Endothelial cell of umbilical vein (primary cell): ENCODE measurements around the gene LCP1. TPM values are rescaled to one million over a fixed set of nuclear protein-coding genes. Genes with fewer than 3 reads are reported as not detected.

Experiments used
- BruUV-seq: library from RNA; stranded (reverse); fragments of 400-500 nt; replicated peaks from 2 replicates; lab custom pipeline; 2021; lab: Mats Ljungman, UMichigan
- CTCF ChIA-PET: fragments of 300-600, 350-600 bp; sonication (Branson Sonifier 250); formaldehyde crosslinking; loops from one replicate; lab custom pipeline; 2021; ENCODE audit warnings: antibody characterized with exemption, inconsistent platforms; lab: Charles Lee
- POLR2A ChIA-PET: fragments of 300-600, 350-600 bp; sonication (Branson Sonifier 250); formaldehyde crosslinking; loops from one replicate; lab custom pipeline; 2021; ENCODE audit warnings: antibody characterized with exemption, inconsistent platforms; lab: Charles Lee
- DNase-seq: peaks from one replicate; pipeline ENCODE4 v3.0.0-alpha.2; 2011; ENCODE audit warnings: low read depth, low spot score
- FAIRE-seq: peaks from 2 replicates; lab custom pipeline; 2011; peaks lifted over from hg19 to GRCh38; lab: Jason Lieb, UNC
- H2AFZ ChIP-seq: 2 replicates; pipeline ENCODE4 v1.6.0; 2012; ENCODE audit warnings: low read depth, low read length, control low read depth, inconsistent platforms
- H3K27ac ChIP-seq: 2 replicates; pipeline ENCODE4 v1.5.1; 2011; ENCODE audit warnings: low read depth, mild to moderate bottlenecking, control low read depth, low read length, moderate library complexity; ENCODE audit not compliant: insufficient read depth
- H3K27me3 ChIP-seq, 2 experiments: 2 replicates each; pipeline versions ENCODE4 v1.6.0 to v1.6.1; 2011; ENCODE audit warnings: low read length in 2 of 2, mixed read lengths in 1 of 2; ENCODE audit not compliant: control insufficient read depth in 2 of 2, insufficient read depth in 2 of 2
- H3K36me3 ChIP-seq, 2 experiments: 2 replicates in 1 of 2; 3 replicates in 1 of 2; pipeline ENCODE4 v1.5.1; 2011; ENCODE audit warnings: low read length in 2 of 2, mild to moderate bottlenecking in 1 of 2, moderate library complexity in 1 of 2; ENCODE audit not compliant: control insufficient read depth in 2 of 2, insufficient read depth in 2 of 2; ENCODE audit errors: extremely low read depth in 1 of 2
- H3K4me1 ChIP-seq: 3 replicates; pipeline ENCODE4 v1.5.1; 2011; ENCODE audit warnings: mild to moderate bottlenecking, low read length; ENCODE audit not compliant: control insufficient read depth, insufficient read depth; ENCODE audit errors: extremely low read depth
- H3K4me2 ChIP-seq: 2 replicates; pipeline ENCODE4 v1.6.1; 2011; ENCODE audit warnings: low read length, control low read depth, mixed read lengths; ENCODE audit not compliant: insufficient read depth
- H3K4me3 ChIP-seq, 3 experiments: fragments of 200-600 bp in 1 of 3; sonication (generic), shearing (Covaris generic) in 1 of 3; replicated peaks in 1 of 3; 2 replicates each; pipeline ENCODE4 v1.5.1; 2011 to 2016; ENCODE audit warnings: control low read depth in 3 of 3, low read length in 3 of 3, mild to moderate bottlenecking in 2 of 3, inconsistent platforms in 1 of 3, low read depth in 1 of 3, moderate library complexity in 1 of 3; ENCODE audit not compliant: insufficient read depth in 1 of 3
- H3K79me2 ChIP-seq: 2 replicates; pipeline ENCODE4 v1.6.0; 2012; ENCODE audit warnings: low read length, inconsistent platforms; ENCODE audit not compliant: control insufficient read depth, insufficient read depth
- H3K9ac ChIP-seq: replicated peaks from 2 replicates; pipeline ENCODE3; 2011; ENCODE audit warnings: low read length, control low read depth; ENCODE audit not compliant: insufficient read depth; ENCODE audit errors: extremely low read depth
- H3K9me1 ChIP-seq: replicated peaks from 3 replicates; pipeline ENCODE4 v1.6.0; 2011; ENCODE audit warnings: mild to moderate bottlenecking, low read length; ENCODE audit not compliant: control insufficient read depth, insufficient read depth; ENCODE audit errors: extremely low read depth
- H3K9me3 ChIP-seq: replicated peaks from 2 replicates; pipeline ENCODE4 v1.5.1; 2012; ENCODE audit warnings: low read length, inconsistent platforms; ENCODE audit not compliant: control insufficient read depth, insufficient read depth
- H4K20me1 ChIP-seq: replicated peaks from 2 replicates; pipeline ENCODE3; 2011; ENCODE audit warnings: mild to moderate bottlenecking, low read length; ENCODE audit not compliant: control insufficient read depth, insufficient read depth; ENCODE audit errors: extremely low read depth
- EZH2 ChIP-seq: IDR thresholded peaks from 2 replicates; pipeline ENCODE4 v1.6.1; 2012; ENCODE audit warnings: borderline replicate concordance, low read depth, mild to moderate bottlenecking, moderate library complexity, low read length, inconsistent platforms; ENCODE audit not compliant: severe bottlenecking
- FOS ChIP-seq: IDR thresholded peaks from 2 replicates; pipeline ENCODE4 v1.6.1; 2011; ENCODE audit warnings: mild to moderate bottlenecking, low read length, moderate library complexity, borderline replicate concordance; ENCODE audit not compliant: insufficient read depth
- GATA2 ChIP-seq: IDR thresholded peaks from 2 replicates; pipeline ENCODE4 v1.7.0; 2011; ENCODE audit warnings: low read depth, mild to moderate bottlenecking, moderate library complexity, mixed read lengths, low read length; ENCODE audit not compliant: insufficient read length, insufficient read depth
- JUN ChIP-seq: IDR thresholded peaks from 2 replicates; pipeline ENCODE4 v1.6.1; 2011; ENCODE audit warnings: borderline replicate concordance, low read depth; ENCODE audit not compliant: insufficient read length, insufficient read depth
- MAX ChIP-seq: IDR thresholded peaks from 2 replicates; pipeline ENCODE4 v1.6.1; 2011; ENCODE audit not compliant: insufficient read depth, insufficient read length
- MYC ChIP-seq: IDR thresholded peaks from one replicate; pipeline ENCODE4 v1.6.1; 2011; ENCODE audit warnings: mild to moderate bottlenecking, low read depth, low read length
- POLR2A ChIP-seq: IDR thresholded peaks from 2 replicates; pipeline ENCODE4 v1.6.1; 2012; ENCODE audit warnings: low read depth, mild to moderate bottlenecking, control low read depth, low read length
- POLR2AphosphoS5 ChIP-seq: IDR thresholded peaks from 2 replicates; pipeline ENCODE4 v1.6.1; 2012; ENCODE audit warnings: low read depth, mild to moderate bottlenecking, control low read depth, low read length, moderate library complexity; ENCODE audit not compliant: insufficient read depth
- dilution Hi-C: fragments of 300-500 bp; cut with MboI; formaldehyde crosslinking; loops from one replicate; pipeline ENCODE4 v1.15.0; 2019; ENCODE audit warnings: low sequenced_read_pairs; ENCODE audit not compliant: extremely low pct_ligation_motif_present
- intact Hi-C: fragments of 100-400 bp; cut with micrococcal nuclease; formaldehyde crosslinking; loops from one replicate; pipeline ENCODE4 v1.10.0; 2022
- polyA plus RNA-seq, 4 experiments: library from polyadenylated mRNA; depleted of rRNA in 3 of 4; stranded (reverse) in 3 of 4; unstranded in 1 of 4; fragments of >200 nt; gene quantifications; 2 replicates each; pipeline versions ENCODE4 v1.2.1 to v1.2.3, GENCODE V29; 2011 to 2012; ENCODE audit warnings: missing spikeins in 1 of 4
- total RNA-seq: library from RNA; stranded (reverse); gene quantifications from 2 replicates; pipeline ENCODE4 v1.2.3, GENCODE V29; 2021
- TF ChIP-seq, protein P1 (sequence below), 2 donors: IDR thresholded peaks; 1 replicate in 1 of 2; 2 replicates in 1 of 2; pipeline ENCODE4 v1.5.1; 2011; ENCODE audit warnings: low read length in 2 of 2, mild to moderate bottlenecking in 2 of 2, moderate library complexity in 2 of 2, control low read depth in 1 of 2, inconsistent platforms in 1 of 2, low read depth in 1 of 2; ENCODE audit not compliant: insufficient read depth in 1 of 2; ENCODE audit errors: extremely low read depth in 1 of 2

The LCP1 gene
- total and polyA plus RNA-seq, 2 donors (not counting 3 experiments of a cell fraction or from before 2014, with no cell fraction given): 0.18 to 0.38 TPM

GRCh38 chr13:46142776-46143175 lies 39.2 kb downstream of the LCP1 start:
- H3K9ac ChIP-seq: no peak overlapping the region
- intact Hi-C loops (no loop called here), dilution Hi-C loops (no loop called here)
- H3K4me3 ChIP-seq: no peak overlapping the region
- no peak for FAIRE-seq
- no peak for DNase-seq
- H3K4me2 ChIP-seq: no peak overlapping the region
- no peaks in the 10 kb centered on the region for H3K9me3 ChIP-seq
- H2AFZ ChIP-seq: no peak overlapping the region
- H3K27me3 ChIP-seq: peaks cover 19 to 23% of the 10 kb centered on the region in 2 experiments
- no TSS peak for BruUV-seq
- H3K27ac ChIP-seq: no peak overlapping the region
- H3K9me1 ChIP-seq: no peaks in the 10 kb centered on the region
- no peak for TF ChIP-seq MYC
- no peak for TF ChIP-seq EZH2
- no peaks in the 10 kb centered on the region for H3K4me1 ChIP-seq
- no peaks in the 10 kb centered on the region for H3K79me2 ChIP-seq
- H4K20me1 ChIP-seq: no peaks in the 10 kb centered on the region
- ChIA-PET POLR2A (no interaction called here), CTCF (interaction anchor here (0.5 to 4.7 kb wide), 5 partner anchors 12 to 335 kb away, joined by 4 to 16 read pairs (median 5); no protein-coding TSS in a partner anchor)
- H3K36me3 ChIP-seq: no peaks in the 10 kb centered on the region

- DNase-seq (no peak), FAIRE-seq (no peak)
- no peaks in the 10 kb centered on the region for H4K20me1 ChIP-seq
- H2AFZ ChIP-seq: no peak overlapping the region
- no peak overlapping the region for H3K9ac ChIP-seq
- ChIA-PET CTCF (interaction anchor here (0.8 to 5.6 kb wide), 4 partner anchors 10 to 181 kb away, joined by 3 to 26 read pairs (median 7); no protein-coding TSS in a partner anchor), POLR2A (no interaction called here)
- H3K27ac ChIP-seq: no peak overlapping the region
- intact Hi-C loops (no loop called here), dilution Hi-C loops (no loop called here)
- no peak overlapping the region for H3K4me3 ChIP-seq
- no peak for TF ChIP-seq MAX
- TF ChIP-seq POLR2A: no peak
- TF ChIP-seq, protein P1, sequence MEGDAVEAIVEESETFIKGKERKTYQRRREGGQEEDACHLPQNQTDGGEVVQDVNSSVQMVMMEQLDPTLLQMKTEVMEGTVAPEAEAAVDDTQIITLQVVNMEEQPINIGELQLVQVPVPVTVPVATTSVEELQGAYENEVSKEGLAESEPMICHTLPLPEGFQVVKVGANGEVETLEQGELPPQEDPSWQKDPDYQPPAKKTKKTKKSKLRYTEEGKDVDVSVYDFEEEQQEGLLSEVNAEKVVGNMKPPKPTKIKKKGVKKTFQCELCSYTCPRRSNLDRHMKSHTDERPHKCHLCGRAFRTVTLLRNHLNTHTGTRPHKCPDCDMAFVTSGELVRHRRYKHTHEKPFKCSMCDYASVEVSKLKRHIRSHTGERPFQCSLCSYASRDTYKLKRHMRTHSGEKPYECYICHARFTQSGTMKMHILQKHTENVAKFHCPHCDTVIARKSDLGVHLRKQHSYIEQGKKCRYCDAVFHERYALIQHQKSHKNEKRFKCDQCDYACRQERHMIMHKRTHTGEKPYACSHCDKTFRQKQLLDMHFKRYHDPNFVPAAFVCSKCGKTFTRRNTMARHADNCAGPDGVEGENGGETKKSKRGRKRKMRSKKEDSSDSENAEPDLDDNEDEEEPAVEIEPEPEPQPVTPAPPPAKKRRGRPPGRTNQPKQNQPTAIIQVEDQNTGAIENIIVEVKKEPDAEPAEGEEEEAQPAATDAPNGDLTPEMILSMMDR (IDR thresholded peaks at IDR 0.05; ENCODE audit: extremely low read depth in 1 of 2, insufficient read depth in 1 of 2, low read depth in 1 of 2, low read length in 2 of 2): no peak
- TF ChIP-seq MYC: no peak
- no peak for TF ChIP-seq JUN
- TF ChIP-seq GATA2: no peak
- no peak for TF ChIP-seq FOS
- no peak for TF ChIP-seq POLR2AphosphoS5
- no peak for TF ChIP-seq EZH2
- H3K36me3 ChIP-seq: no peaks in the 10 kb centered on the region
- peaks cover 9 to 20% of the 10 kb centered on the region in 2 experiments for H3K27me3 ChIP-seq
- no peaks in the 10 kb centered on the region for H3K4me1 ChIP-seq
- H3K79me2 ChIP-seq: no peaks in the 10 kb centered on the region
- BruUV-seq: no TSS peak
- no peaks in the 10 kb centered on the region for H3K9me1 ChIP-seq
- no peaks in the 10 kb centered on the region for H3K9me3 ChIP-seq
- H3K4me2 ChIP-seq: no peak overlapping the region
Observed at GRCh38 chr13:46140044-46140443, 41.9 kb downstream of the LCP1 start.
